SK-N-SH (cell line): ENCODE results near the gene PHF12. TPM values are rescaled to one million over a fixed set of nuclear protein-coding genes. Genes with fewer than 3 reads are reported as not detected.

Experiments
- CTCF ChIA-PET: fragments of 300-600, 350-600 bp; formaldehyde crosslinking; extraction: SDS; loops from one replicate; lab custom pipeline; 2021; lab: Yijun Ruan, JAX
- POLR2A ChIA-PET: fragments of 350-600 bp; sonication (Branson Sonifier 250); formaldehyde crosslinking; extraction: SDS; loops from one replicate; lab custom pipeline; 2020; ENCODE audit warnings: antibody characterized with exemption, inconsistent platforms; lab: Yijun Ruan, JAX
- DNase-seq: peaks from one replicate; pipeline ENCODE4 v3.0.0; 2012
- H2AFZ ChIP-seq: fragments of 200-600 bp; sonication (generic); 2 replicates; pipeline ENCODE4 v1.8.1; 2016; ENCODE audit warnings: antibody characterized with exemption, mild to moderate bottlenecking, low read depth
- H3F3A ChIP-seq: fragments of 200-600 bp; sonication (generic); replicated peaks from 2 replicates; pipeline ENCODE3; 2016; ENCODE audit warnings: antibody characterized with exemption, mild to moderate bottlenecking; ENCODE audit not compliant: insufficient read depth
- H3K27ac ChIP-seq, 2 experiments: fragments of 200-500 bp in 1 of 2; fragments of 200-600 bp in 1 of 2; sonication (Bioruptor generic) in 1 of 2; sonication (generic), shearing (Covaris generic) in 1 of 2; 2 replicates each; pipeline versions ENCODE4 v1.5.1 to v1.6.1; 2014 to 2016; ENCODE audit warnings: low read depth in 2 of 2, inconsistent platforms in 1 of 2, low read length in 1 of 2, mild to moderate bottlenecking in 1 of 2, mixed read lengths in 1 of 2
- H3K27me3 ChIP-seq: fragments of 200-600 bp; sonication (generic), shearing (Covaris generic); 2 replicates; pipeline ENCODE4 v1.6.1; 2016; ENCODE audit warnings: mixed run types; ENCODE audit not compliant: insufficient read depth
- H3K36me3 ChIP-seq, 2 experiments: fragments of 200-500 bp in 1 of 2; fragments of 200-600 bp in 1 of 2; sonication (Bioruptor generic) in 1 of 2; sonication (generic) in 1 of 2; replicated peaks in 1 of 2; 2 replicates each; pipeline versions ENCODE3 to v1.5.1; 2014 to 2016; ENCODE audit warnings: low read length in 1 of 2, mild to moderate bottlenecking in 1 of 2; ENCODE audit not compliant: insufficient read depth in 2 of 2, control insufficient read depth in 1 of 2
- H3K4me1 ChIP-seq, 2 experiments: fragments of 200-500 bp in 1 of 2; fragments of 200-600 bp in 1 of 2; sonication (Bioruptor generic) in 1 of 2; sonication (generic), shearing (Covaris generic) in 1 of 2; 2 replicates each; pipeline versions ENCODE4 v1.5.1 to v1.6.1; 2014 to 2016; ENCODE audit warnings: low read depth in 1 of 2, low read length in 1 of 2, mixed run types in 1 of 2; ENCODE audit not compliant: insufficient read depth in 2 of 2, control insufficient read depth in 1 of 2
- H3K4me2 ChIP-seq: fragments of 200-600 bp; sonication (generic), shearing (Covaris generic); 2 replicates; pipeline ENCODE4 v1.6.1; 2017; ENCODE audit warnings: mixed run types
- H3K4me3 ChIP-seq, 2 experiments: fragments of 200-500 bp in 1 of 2; fragments of 200-600 bp in 1 of 2; sonication (Bioruptor generic) in 1 of 2; sonication (generic), shearing (Covaris generic) in 1 of 2; 2 replicates each; pipeline versions ENCODE4 v1.5.1 to v1.8.1; 2014 to 2016; ENCODE audit warnings: low read depth in 2 of 2, inconsistent platforms in 1 of 2, low read length in 1 of 2, mild to moderate bottlenecking in 1 of 2, mixed read lengths in 1 of 2, moderate library complexity in 1 of 2
- H3K79me2 ChIP-seq: fragments of 200-600 bp; sonication (generic); 2 replicates; pipeline ENCODE4 v1.8.1; 2017; ENCODE audit warnings: mild to moderate bottlenecking; ENCODE audit not compliant: insufficient read depth
- H3K9ac ChIP-seq: fragments of 200-600 bp; sonication (generic); 2 replicates; pipeline ENCODE4 v1.6.1; 2017; ENCODE audit warnings: mixed run types
- H3K9me2 ChIP-seq: fragments of 200-600 bp; sonication (generic); 2 replicates; pipeline ENCODE4 v1.6.1; 2017; ENCODE audit warnings: mixed run types
- H3K9me3 ChIP-seq: fragments of 200-600 bp; sonication (generic); 2 replicates; pipeline ENCODE4 v1.6.1; 2017; ENCODE audit warnings: mixed run types, mild to moderate bottlenecking, moderate library complexity
- H4K20me1 ChIP-seq: fragments of 200-600 bp; sonication (generic); 2 replicates; pipeline ENCODE4 v1.6.1; 2017; ENCODE audit warnings: mild to moderate bottlenecking, mixed run types; ENCODE audit not compliant: insufficient read depth
- ELF1 ChIP-seq: IDR thresholded peaks from 2 replicates; pipeline ENCODE4 v1.4.0; 2012
- EZH2phosphoT487 ChIP-seq: fragments of 200-600 bp; sonication (generic); IDR thresholded peaks from 2 replicates; pipeline ENCODE4 v1.6.1; 2017; ENCODE audit warnings: low read depth, mixed run types, mild to moderate bottlenecking, antibody characterized with exemption, moderate library complexity, borderline replicate concordance
- FOSL2 ChIP-seq: IDR thresholded peaks from 2 replicates; pipeline ENCODE4 v1.4.0; 2012; ENCODE audit warnings: low read depth, mild to moderate bottlenecking, moderate library complexity, borderline replicate concordance
- GABPA ChIP-seq: IDR thresholded peaks from 2 replicates; pipeline ENCODE4 v1.4.0; 2012; ENCODE audit warnings: low read depth, mild to moderate bottlenecking
- GATA2 ChIP-seq: sonication (generic); formaldehyde crosslinking; IDR thresholded peaks from 2 replicates; pipeline ENCODE4 v1.5.0; 2020; ENCODE audit warnings: mild to moderate bottlenecking, missing genetic modification reagents
- JUND ChIP-seq: IDR thresholded peaks from 2 replicates; pipeline ENCODE4 v1.4.0; 2012
- MXI1 ChIP-seq: IDR thresholded peaks from 2 replicates; pipeline ENCODE4 v1.6.1; 2012; ENCODE audit warnings: mild to moderate bottlenecking, low read depth, low read length, improper control_type of control experiment
- NFIC ChIP-seq: IDR thresholded peaks from 2 replicates; pipeline ENCODE4 v1.4.0; 2012; ENCODE audit warnings: borderline replicate concordance
- NRF1 ChIP-seq: IDR thresholded peaks from 2 replicates; pipeline ENCODE4 v1.6.1; 2012; ENCODE audit warnings: low read depth, mild to moderate bottlenecking, low read length
- PBX3 ChIP-seq: IDR thresholded peaks from 2 replicates; pipeline ENCODE4; 2012
- RAD21 ChIP-seq: IDR thresholded peaks from 2 replicates; pipeline ENCODE4 v1.6.1; 2012; ENCODE audit warnings: mild to moderate bottlenecking, low read length
- RXRA ChIP-seq: IDR thresholded peaks from 2 replicates; pipeline ENCODE4 v1.4.0; 2012; ENCODE audit warnings: low read depth, mild to moderate bottlenecking, borderline replicate concordance
- SMC3 ChIP-seq: IDR thresholded peaks from 2 replicates; pipeline ENCODE4 v1.6.1; 2012; ENCODE audit warnings: low read depth, low read length, improper control_type of control experiment
- TAF1 ChIP-seq: IDR thresholded peaks from 2 replicates; pipeline ENCODE4 v1.6.1; 2012; ENCODE audit warnings: low read depth, mild to moderate bottlenecking, low read length, moderate library complexity, borderline replicate concordance
- USF1 ChIP-seq: IDR thresholded peaks from 2 replicates; pipeline ENCODE4 v1.4.0; 2012; ENCODE audit warnings: low read depth, borderline replicate concordance
- USF2 ChIP-seq: fragments of 150-350 bp; IDR thresholded peaks from 2 replicates; pipeline ENCODE4 v1.6.1; 2017; ENCODE audit warnings: antibody characterized with exemption, low read length, low read depth, borderline replicate concordance
- WGBS: methylation state at CpG from one replicate; pipeline ENCODE4 v1.1.6; 2017; ENCODE audit warnings: low lambda C conversion rate; 5-methylcytosine and 5-hydroxymethylcytosine counted together
- polyA plus RNA-seq, 3 experiments: library from polyadenylated mRNA; depleted of rRNA; stranded (reverse); fragments of >200 nt; gene quantifications; 2 replicates each; pipeline ENCODE4 v1.2.3, GENCODE V29; 2012

The PHF12 gene
- polyA plus RNA-seq, 1 of the 3 experiments (the other 2 are of a cell fraction) = 24.0 TPM

GRCh38 chr17:28863953-28864352 lies 87.4 kb downstream of the PHF12 start:
- H3K36me3 ChIP-seq = peaks cover 3 to 12% of the 10 kb centered on the region in 2 experiments
- H3K4me1 ChIP-seq = no peaks in the 10 kb centered on the region
- no peak overlapping the region for H3K4me2 ChIP-seq
- no peak overlapping the region for H3K4me3 ChIP-seq
- no peaks in the 10 kb centered on the region for H3F3A ChIP-seq
- POLR2A ChIA-PET = no interaction called here
- no peaks in the 10 kb centered on the region for H3K9me3 ChIP-seq
- no peak overlapping the region for H3K9ac ChIP-seq
- H3K27me3 ChIP-seq = no peaks in the 10 kb centered on the region
- DNase-seq = no peak
- 89% methylated on average over 1 of the region's 1 CpG for WGBS
- H2AFZ ChIP-seq = no peak overlapping the region
- H3K79me2 ChIP-seq = no peaks in the 10 kb centered on the region
- TF ChIP-seq PBX3 (no peak), GATA2 (no peak), GABPA (no peak), ELF1 (no peak)
- no peaks in the 10 kb centered on the region for H3K9me2 ChIP-seq
- H4K20me1 ChIP-seq = no peaks in the 10 kb centered on the region
- H3K27ac ChIP-seq = no peak overlapping the region
- CTCF ChIA-PET = interaction anchor here (0.6 kb wide), 1 partner anchor 70 kb away, joined by 3 read pairs; no protein-coding TSS in a partner anchor

GRCh38 chr17:28862561-28862960 lies 88.8 kb downstream of the PHF12 start:
- POLR2A ChIA-PET = no interaction called here

GRCh38 chr17:28861393-28862203 lies 89.7 kb downstream of the PHF12 start:
- Histone ChIP-seq H4K20me1 (no peaks in the 10 kb centered on the region), H3K9ac (no peak overlapping the region), H3K27me3 (no peaks in the 10 kb centered on the region), H3K4me2 (no peak overlapping the region), H2AFZ (no peak overlapping the region), H3K79me2 (no peaks in the 10 kb centered on the region), H3K4me3 (no peak overlapping the region), H3K4me1 (no peaks in the 10 kb centered on the region), H3K27ac (no peak overlapping the region), H3K36me3 (peaks cover 7 to 25% of the 10 kb centered on the region in 2 experiments), H3K9me3 (no peaks in the 10 kb centered on the region), H3K9me2 (no peaks in the 10 kb centered on the region), H3F3A (no peaks in the 10 kb centered on the region)
- ChIA-PET POLR2A (interaction anchor here (1.4 kb wide), 1 partner anchor 19 kb away, joined by 5 read pairs; the partner anchor contains the start of gene FAM222B), CTCF (interaction anchor here (1.3 to 1.5 kb wide), 4 partner anchors 19 to 134 kb away, joined by 3 to 6 read pairs (median 6); partner anchors contain the start of gene FAM222B)
- WGBS = 79% methylated on average over 8 of the region's 8 CpGs
- no peak for DNase-seq
- TF ChIP-seq ELF1 = no peak
- no peak for TF ChIP-seq MXI1
- no peak for TF ChIP-seq TAF1
- TF ChIP-seq USF2 = no peak
- TF ChIP-seq JUND = no peak
- no peak for TF ChIP-seq RXRA
- TF ChIP-seq NFIC = no peak
- no peak for TF ChIP-seq USF1
- TF ChIP-seq SMC3 = no peak
- TF ChIP-seq NRF1 = no peak

More at GRCh38 chr17:28862561-28862960, 88.8 kb downstream of the PHF12 start:
- no peaks in the 10 kb centered on the region for H3K79me2 ChIP-seq
- CTCF ChIA-PET = interaction anchor here (1.3 to 1.5 kb wide), 3 partner anchors 40 to 135 kb away, joined by 5 to 6 read pairs (median 6); no protein-coding TSS in a partner anchor
- H3K36me3 ChIP-seq = peaks cover 7 to 25% of the 10 kb centered on the region in 2 experiments
- no peaks in the 10 kb centered on the region for H3F3A ChIP-seq
- H3K9ac ChIP-seq = no peak overlapping the region
- no peak overlapping the region for H3K4me3 ChIP-seq
- no peak for DNase-seq
- no peaks in the 10 kb centered on the region for H3K27me3 ChIP-seq
- H2AFZ ChIP-seq = no peak overlapping the region
- H3K4me1 ChIP-seq = no peaks in the 10 kb centered on the region
- H3K9me3 ChIP-seq = no peaks in the 10 kb centered on the region
- no peak overlapping the region for H3K4me2 ChIP-seq
- TF ChIP-seq GABPA = no peak
- no peak for TF ChIP-seq ELF1
- no peak for TF ChIP-seq NFIC
- no peak for TF ChIP-seq GATA2
- no peak for TF ChIP-seq EZH2phosphoT487
- TF ChIP-seq FOSL2 = no peak
- no peak for TF ChIP-seq RAD21
- TF ChIP-seq, all 33 proteins: peak for 0
- Histone ChIP-seq H3K27ac (no peak overlapping the region), H3K9me2 (no peaks in the 10 kb centered on the region), H4K20me1 (no peaks in the 10 kb centered on the region)
- WGBS = 91% methylated on average over 3 of the region's 3 CpGs
